DND-41 (cell line): ENCODE results near the gene NKD2.

ENCODE experiments used
- ATAC-seq: fragments of 200-7000 bp; cut with Tn5 transposase; 3 replicates; pipeline ENCODE4 v1.9.1; 2021; ENCODE audit warnings: low read depth; ENCODE audit not compliant: insufficient read depth
- DNase-seq: peaks from one replicate; pipeline ENCODE4 v3.0.0-alpha.2; 2020
- H2AFZ ChIP-seq: 2 replicates; pipeline ENCODE4 v1.6.0; 2012; ENCODE audit warnings: low read depth, low read length
- H3K27ac ChIP-seq: 2 replicates; pipeline ENCODE4 v1.5.1; 2012; ENCODE audit warnings: low read length, inconsistent platforms
- H3K27me3 ChIP-seq: fragments of 200-600 bp; sonication (generic); 2 replicates; pipeline ENCODE4 v1.6.0; 2012; ENCODE audit warnings: low read length, mild to moderate bottlenecking, inconsistent platforms; ENCODE audit not compliant: insufficient read depth, poor library complexity
- H3K36me3 ChIP-seq: 2 replicates; pipeline ENCODE4 v1.5.1; 2012; ENCODE audit warnings: low read length, inconsistent platforms; ENCODE audit not compliant: insufficient read depth
- H3K4me1 ChIP-seq: 2 replicates; pipeline ENCODE4 v1.5.1; 2012; ENCODE audit warnings: mild to moderate bottlenecking, low read length; ENCODE audit not compliant: insufficient read depth
- H3K4me2 ChIP-seq: 2 replicates; pipeline ENCODE4 v1.6.0; 2012; ENCODE audit warnings: mild to moderate bottlenecking, moderate library complexity, low read length, inconsistent platforms; ENCODE audit not compliant: insufficient read depth
- H3K4me3 ChIP-seq, 2 experiments: fragments of 200-600 bp in 1 of 2; shearing (Covaris generic) in 1 of 2; 2 replicates each; pipeline ENCODE4 v1.5.1; 2012 to 2016; ENCODE audit warnings: inconsistent platforms in 2 of 2, low read length in 2 of 2, mild to moderate bottlenecking in 2 of 2, low read depth in 1 of 2, moderate library complexity in 1 of 2
- H3K79me2 ChIP-seq: 2 replicates; pipeline ENCODE4 v1.6.0; 2012; ENCODE audit warnings: low read length, inconsistent platforms; ENCODE audit not compliant: insufficient read depth
- H3K9ac ChIP-seq: 2 replicates; pipeline ENCODE4 v1.6.0; 2012; ENCODE audit warnings: low read depth, mild to moderate bottlenecking, inconsistent platforms, low read length, moderate library complexity
- H3K9me3 ChIP-seq: 2 replicates; pipeline ENCODE4 v1.5.1; 2012; ENCODE audit warnings: low read length, moderate library complexity, mild to moderate bottlenecking, inconsistent platforms; ENCODE audit not compliant: insufficient read depth, severe bottlenecking
- H4K20me1 ChIP-seq: 2 replicates; pipeline ENCODE4 v1.6.0; 2012; ENCODE audit warnings: low read length; ENCODE audit not compliant: insufficient read depth
- CTCF ChIP-seq: IDR thresholded peaks from 2 replicates; pipeline ENCODE4 v1.5.1; 2012; ENCODE audit warnings: borderline replicate concordance, low read length, moderate library complexity, mild to moderate bottlenecking; ENCODE audit not compliant: poor library complexity, severe bottlenecking; ENCODE audit errors: extremely low read depth
- EZH2 ChIP-seq: IDR thresholded peaks from 3 replicates; pipeline ENCODE4 v1.6.1; 2012; ENCODE audit warnings: borderline replicate concordance, low read depth, mild to moderate bottlenecking, moderate library complexity, low read length, inconsistent platforms; ENCODE audit not compliant: severe bottlenecking

Gene NKD2

GRCh38 chr5:1004461-1005248 lies 3.9 kb upstream of the NKD2 start:
- peaks cover 5% of the 10 kb centered on the region for H3K79me2 ChIP-seq
- peak overlapping the region; percentile 31; the same call in 1 of the 2 replicates for H3K4me2 ChIP-seq
- no peak overlapping the region for H2AFZ ChIP-seq
- H3K4me3 ChIP-seq = no peak overlapping the region
- TF ChIP-seq EZH2 (peak; percentile 30), CTCF (peak; percentile 18)
- DNase-seq (peak; percentile 42), ATAC-seq (0 out of 3 replicates have a peak, but pooled peaks have one; percentile 17)
- no peaks in the 10 kb centered on the region for H3K9me3 ChIP-seq
- H3K9ac ChIP-seq = no peak overlapping the region
- peaks cover 9% of the 10 kb centered on the region for H4K20me1 ChIP-seq
- H3K4me1 ChIP-seq = peaks cover 26% of the 10 kb centered on the region
- no peaks in the 10 kb centered on the region for H3K36me3 ChIP-seq
- H3K27ac ChIP-seq = no peak overlapping the region
- peaks cover 24% of the 10 kb centered on the region for H3K27me3 ChIP-seq

- TF ChIP-seq EZH2 (no peak), CTCF (no peak)
Observed at GRCh38 chr5:1005249-1005851, 3.3 kb upstream of the NKD2 start.

GRCh38 chr5:1005904-1006655 lies 2.5 kb upstream of the NKD2 start:
- Histone ChIP-seq H3K79me2 (peaks cover 19% of the 10 kb centered on the region), H3K4me2 (no peak overlapping the region), H3K4me1 (peaks cover 39% of the 10 kb centered on the region), H3K9me3 (no peaks in the 10 kb centered on the region), H3K27ac (no peak overlapping the region), H4K20me1 (peaks cover 23% of the 10 kb centered on the region), H2AFZ (no peak overlapping the region), H3K4me3 (no peak overlapping the region), H3K36me3 (peaks cover 7% of the 10 kb centered on the region), H3K9ac (no peak overlapping the region), H3K27me3 (peaks cover 24% of the 10 kb centered on the region)
- no peak for DNase-seq
- TF ChIP-seq CTCF (no peak), EZH2 (no peak)
- ATAC-seq = no peak

More at GRCh38 chr5:1005249-1005851, 3.3 kb upstream of the NKD2 start:
- Histone ChIP-seq H3K27ac (no peak overlapping the region), H3K4me3 (no peak overlapping the region), H3K9me3 (no peaks in the 10 kb centered on the region), H4K20me1 (peaks cover 16% of the 10 kb centered on the region), H3K79me2 (peaks cover 12% of the 10 kb centered on the region), H3K4me2 (peak overlapping the region; percentile 31; the same call in 1 of the 2 replicates), H3K4me1 (peaks cover 33% of the 10 kb centered on the region), H3K9ac (no peak overlapping the region), H3K27me3 (peaks cover 24% of the 10 kb centered on the region), H3K36me3 (0 out of 2 replicates have a peak, but pooled peaks cover under 1% of the 10 kb centered on the region), H2AFZ (no peak overlapping the region)
- no peak for ATAC-seq
- no peak for DNase-seq
